Measurements from ENCODE around the gene MRPL55. TPM values are rescaled to one million over a fixed set of nuclear protein-coding genes. Genes with fewer than 3 reads are reported as not detected.

The MRPL55 gene
- polyA plus RNA-seq, 3 donors: 36.2 to 38.9 (median 37.8) TPM

DNA sequence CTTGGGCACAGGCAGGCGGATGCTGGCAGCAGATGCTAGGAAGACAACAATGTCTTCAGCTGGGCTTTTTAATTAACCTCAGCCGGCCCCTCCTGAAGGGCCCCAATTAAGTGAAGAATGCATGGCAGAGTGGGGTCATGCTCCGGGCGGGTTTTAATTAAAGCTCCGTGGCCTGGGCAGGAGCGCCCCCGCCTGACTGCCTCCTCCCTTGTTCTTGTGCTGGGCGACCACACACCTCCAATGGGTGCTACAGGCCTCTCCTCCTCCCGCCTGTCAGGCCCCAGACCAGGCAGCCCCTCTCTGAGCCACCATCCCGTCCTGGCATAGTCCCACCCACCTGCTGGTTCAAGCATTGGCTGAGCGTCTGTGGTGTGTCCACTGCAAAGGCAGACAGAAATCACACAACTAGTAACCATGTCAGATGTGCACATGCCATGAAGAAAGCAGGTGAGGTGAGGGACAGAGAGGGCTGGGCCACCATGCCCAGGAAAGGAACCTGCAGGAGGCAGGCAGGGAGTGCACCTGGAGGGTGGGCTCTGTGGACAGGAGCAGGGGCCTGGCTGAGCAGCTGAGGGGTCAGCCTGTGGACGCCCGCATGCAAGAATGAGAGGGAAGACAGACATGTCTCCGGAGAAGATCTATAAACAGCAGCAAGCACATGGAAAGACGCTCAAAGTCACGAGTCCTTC lies 35.1 kb downstream of the MRPL55 start:
- DNase-seq (ENCODE audit: low read depth in 3 of 3, low spot score in 2 of 3): no peak

DNA sequence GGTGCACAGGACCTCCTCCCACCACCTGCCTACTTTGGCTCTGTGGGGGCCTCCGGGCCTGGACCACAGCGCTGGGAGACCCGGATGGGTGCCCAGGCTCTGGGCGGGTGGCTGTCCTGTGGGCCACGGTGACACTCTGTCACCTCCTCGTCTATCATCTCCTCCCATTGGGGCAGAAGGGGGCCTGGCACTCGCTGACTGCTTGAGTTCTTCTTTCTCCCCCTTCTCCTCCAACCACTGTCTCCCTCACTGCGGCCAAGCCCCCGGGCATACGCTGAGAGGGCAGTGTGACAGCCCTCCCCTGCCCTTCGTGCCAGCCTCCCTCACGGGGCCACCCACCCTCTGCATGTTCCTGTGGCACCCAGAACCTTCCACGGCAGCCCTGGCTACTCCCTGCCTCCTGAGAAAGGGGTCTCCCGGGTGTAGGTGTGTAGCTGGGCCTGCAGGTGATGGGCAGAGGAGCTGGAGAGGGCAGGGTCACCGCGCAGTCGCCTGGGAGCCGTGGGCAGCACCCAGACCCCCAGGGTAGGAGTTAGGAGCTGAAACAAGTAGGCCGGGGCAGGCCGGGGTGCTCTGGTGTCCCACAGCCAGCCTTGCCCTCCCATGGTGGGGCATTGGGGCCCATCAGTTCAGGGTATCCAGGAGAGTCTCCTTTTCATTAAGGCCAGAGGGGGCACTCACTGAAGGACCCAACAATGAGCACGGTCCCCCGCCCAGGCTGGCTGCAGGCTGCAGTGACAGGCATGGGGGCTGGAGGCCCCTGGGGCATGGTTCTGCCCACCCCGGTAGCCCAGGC lies 35.8 kb downstream of the MRPL55 start:
- no peak for DNase-seq (ENCODE audit: low read depth in 3 of 3, low spot score in 2 of 3)

- DNase-seq (ENCODE audit: low read depth in 3 of 3, low spot score in 2 of 3): no peak
Observed at GRCh38 chr1:228072658-228073043, 36.4 kb downstream of the MRPL55 start.

- DNase-seq (ENCODE audit: low read depth in 3 of 3, low spot score in 2 of 3): no peak
Observed at GRCh38 chr1:228071839-228072657, 37.1 kb downstream of the MRPL55 start.

- no peak for DNase-seq (ENCODE audit: low read depth in 3 of 3, low spot score in 2 of 3)
Observed at GRCh38 chr1:228070851-228071250, 38.2 kb downstream of the MRPL55 start.

DNA sequence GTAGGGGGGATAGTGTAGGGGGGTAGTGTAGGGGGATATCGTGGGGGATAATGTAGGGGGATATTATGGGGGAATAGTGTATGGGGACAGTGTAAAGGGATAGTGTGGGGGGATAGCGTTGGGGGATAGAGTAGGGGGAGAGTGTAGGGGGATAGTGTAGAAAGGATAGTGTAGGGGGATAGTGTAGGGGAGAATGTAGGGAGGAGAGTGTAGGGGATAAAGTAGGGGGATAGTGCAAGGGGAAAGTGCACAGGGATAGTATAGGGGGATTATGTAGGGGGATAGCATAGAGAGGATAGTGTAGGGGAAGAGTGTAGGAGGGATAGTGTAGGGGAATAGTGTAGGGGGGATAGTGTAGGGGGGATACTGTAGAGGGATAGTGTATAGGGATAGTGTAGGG lies 38.9 kb downstream of the MRPL55 start:
- no peak for DNase-seq (ENCODE audit: low read depth in 3 of 3, low spot score in 2 of 3)

DNA sequence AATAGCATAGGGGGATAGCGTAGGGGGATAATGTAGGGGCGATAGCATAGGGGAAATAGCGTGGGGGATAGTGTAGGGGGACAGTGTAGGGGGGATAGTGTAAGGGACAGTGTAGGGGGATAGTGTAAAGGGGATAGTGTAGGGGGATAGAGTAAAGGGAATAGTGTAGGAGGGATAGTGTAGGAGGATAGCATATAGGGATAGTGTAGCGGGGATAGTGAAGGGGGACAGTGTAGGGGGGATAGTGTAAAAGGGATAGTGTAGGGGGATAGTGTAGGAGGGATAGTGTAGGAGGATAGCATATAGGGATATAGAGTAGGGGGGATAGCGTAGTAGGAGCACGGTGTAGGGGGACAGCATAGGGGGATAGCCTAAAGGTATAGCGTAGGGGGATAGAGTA lies 40.7 kb downstream of the MRPL55 start:
- DNase-seq (ENCODE audit: low read depth in 3 of 3, low spot score in 2 of 3): no peak

- no peak for DNase-seq (ENCODE audit: low read depth in 3 of 3, low spot score in 2 of 3)
Observed at GRCh38 chr1:228066891-228067654, 42.0 kb downstream of the MRPL55 start.

DNA sequence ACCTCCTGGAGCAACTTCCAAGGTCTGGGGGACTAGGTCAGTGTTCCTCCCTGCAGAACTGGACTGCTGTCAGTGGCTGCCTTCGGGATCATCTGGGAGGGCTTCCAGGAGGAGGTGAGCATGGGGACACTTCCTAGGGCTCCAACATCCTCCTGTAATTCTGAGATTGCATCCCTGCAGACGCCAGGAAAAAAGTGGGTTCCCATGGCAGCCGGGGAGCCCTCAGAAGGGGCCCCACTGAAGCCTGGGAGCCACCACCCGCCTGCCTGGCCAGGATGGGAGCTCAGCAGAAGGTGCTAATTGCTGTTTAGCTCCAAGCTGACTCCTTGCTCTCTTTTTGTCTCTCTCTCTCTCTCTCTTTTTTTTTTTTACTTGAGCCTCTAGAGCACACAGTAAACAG lies 42.7 kb downstream of the MRPL55 start:
- no peak for DNase-seq (ENCODE audit: low read depth in 3 of 3, low spot score in 2 of 3)

DNA sequence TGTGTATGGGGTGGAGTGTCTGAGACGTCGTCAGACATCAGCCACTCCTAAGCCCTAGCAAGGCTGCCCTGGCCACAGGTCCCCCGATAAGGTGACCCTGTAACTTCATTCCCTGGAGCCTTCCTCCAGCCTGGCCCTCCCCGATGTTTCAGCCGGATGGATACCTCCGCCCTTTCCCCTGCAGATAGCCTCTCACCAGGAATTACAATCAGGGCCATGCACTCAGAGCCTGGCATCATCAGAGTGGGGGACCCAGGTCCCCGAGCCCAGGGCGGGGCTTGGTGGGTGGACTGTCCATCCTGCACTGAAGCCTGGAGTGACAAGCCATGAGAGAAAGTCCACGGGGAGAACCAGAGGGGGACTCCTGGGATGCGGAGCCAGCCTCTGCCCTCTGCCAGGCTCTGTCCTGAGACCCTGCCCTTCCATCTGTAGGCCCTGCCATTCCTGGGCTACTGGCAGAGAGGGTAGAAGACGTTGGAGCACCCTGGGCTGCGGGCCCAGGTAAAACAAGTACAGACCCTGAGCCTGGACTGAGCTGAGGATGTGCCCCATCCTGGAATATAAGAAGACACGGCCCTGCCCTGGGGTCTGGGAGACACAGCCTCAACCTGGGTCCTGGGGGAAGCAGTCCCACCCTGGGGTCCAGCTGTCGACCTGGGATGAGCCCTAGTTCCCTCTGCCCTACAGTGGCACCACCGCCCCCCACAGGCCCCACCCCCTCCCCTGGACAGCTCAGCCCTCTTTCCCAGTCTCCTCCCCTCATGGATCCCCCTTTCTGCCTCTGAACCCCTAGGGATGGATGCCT lies 43.4 kb downstream of the MRPL55 start:
- DNase-seq (ENCODE audit: low read depth in 3 of 3, low spot score in 2 of 3): no peak

- no peak for DNase-seq (ENCODE audit: low read depth in 3 of 3, low spot score in 2 of 3)
Observed at GRCh38 chr1:228064741-228065542, 44.2 kb downstream of the MRPL55 start.

- DNase-seq (ENCODE audit: low read depth in 3 of 3, low spot score in 2 of 3): no peak
Observed at GRCh38 chr1:228064296-228064695, 44.8 kb downstream of the MRPL55 start.

GRCh38 chr1:228063251-228064191 lies 45.6 kb downstream of the MRPL55 start:
- DNase-seq (ENCODE audit: low read depth in 3 of 3, low spot score in 2 of 3): no peak

DNA sequence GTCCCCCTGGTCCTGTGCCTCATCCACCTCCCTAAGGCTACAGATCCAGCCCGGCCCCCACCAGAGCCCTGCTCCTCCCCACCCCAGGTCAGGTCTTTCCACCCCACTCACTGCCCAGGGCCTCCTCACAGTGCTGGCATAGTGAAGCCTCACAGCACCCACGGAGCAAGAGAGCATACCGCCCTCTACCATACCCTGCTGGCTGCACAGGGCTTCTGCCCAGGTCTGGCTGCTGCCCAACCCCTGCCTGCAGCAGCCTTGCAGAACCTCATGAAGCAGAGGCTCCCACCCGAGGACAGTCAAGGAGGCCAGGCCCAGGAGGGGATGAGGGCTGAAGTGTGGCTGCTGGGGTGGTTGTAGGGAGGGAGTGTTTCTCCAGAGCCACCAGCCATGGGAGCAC lies 46.3 kb downstream of the MRPL55 start:
- DNase-seq (ENCODE audit: low read depth in 3 of 3, low spot score in 2 of 3): no peak

- no peak for DNase-seq (ENCODE audit: low read depth in 3 of 3, low spot score in 2 of 3)
Observed at GRCh38 chr1:228062085-228062791, 46.9 kb downstream of the MRPL55 start.

- DNase-seq (ENCODE audit: low read depth in 3 of 3, low spot score in 2 of 3): no peak
Observed at GRCh38 chr1:228061411-228062084, 47.6 kb downstream of the MRPL55 start.
